SU-DHL-6 (cell line): ENCODE measurements around the gene COG1.

Source experiments
- H2AFZ ChIP-seq: fragments of 200-600 bp; sonication (generic); 2 replicates; pipeline ENCODE4 v1.6.1; 2014; ENCODE audit warnings: low read depth, mild to moderate bottlenecking, moderate library complexity, mixed read lengths, antibody characterized with exemption, low read length; ENCODE audit not compliant: severe bottlenecking
- H3F3A ChIP-seq: fragments of 200-600 bp; shearing (Covaris generic); 2 replicates; pipeline ENCODE4 v1.6.0; 2016; ENCODE audit warnings: antibody characterized with exemption, mild to moderate bottlenecking; ENCODE audit not compliant: insufficient read depth
- H3K27ac ChIP-seq: fragments of 200-600 bp; sonication (generic); 2 replicates; pipeline ENCODE4 v1.5.1; 2016; ENCODE audit warnings: low read depth, mild to moderate bottlenecking, low read length, moderate library complexity, mixed read lengths
- H3K27me3 ChIP-seq: fragments of 200-600 bp; sonication (generic), shearing (Covaris generic); 2 replicates; pipeline ENCODE4 v1.6.0; 2014; ENCODE audit warnings: mild to moderate bottlenecking, low read length
- H3K36me3 ChIP-seq: fragments of 200-600 bp; sonication (generic); 2 replicates; pipeline ENCODE4 v1.6.1; 2014; ENCODE audit warnings: mild to moderate bottlenecking, low read length, mixed read lengths
- H3K4me2 ChIP-seq: fragments of 300-600, 200-600 bp; shearing (Covaris generic), sonication (generic); 2 replicates; pipeline ENCODE4 v1.6.0; 2014; ENCODE audit warnings: low read length, low read depth, mild to moderate bottlenecking; ENCODE audit not compliant: poor library complexity, severe bottlenecking
- H3K4me3 ChIP-seq: fragments of 200-600 bp; sonication (generic); 2 replicates; pipeline ENCODE4 v1.5.1; 2014; ENCODE audit warnings: antibody characterized with exemption, low read length, mild to moderate bottlenecking, mixed read lengths; ENCODE audit not compliant: insufficient read depth, poor library complexity, severe bottlenecking
- H3K79me2 ChIP-seq: fragments of 200-600 bp; sonication (generic); 2 replicates; pipeline ENCODE4 v1.6.1; 2014; ENCODE audit warnings: mild to moderate bottlenecking, low read length, moderate library complexity; ENCODE audit not compliant: insufficient read depth
- H3K9ac ChIP-seq: fragments of 200-600 bp; sonication (generic); 2 replicates; pipeline ENCODE4 v1.7.0; 2014; ENCODE audit warnings: mild to moderate bottlenecking, low read length
- H3K9me2 ChIP-seq: fragments of 200-600 bp; sonication (generic); replicated peaks from 2 replicates; pipeline ENCODE4 v1.6.1; 2014; ENCODE audit warnings: low read length; ENCODE audit not compliant: insufficient read depth
- H3K9me3 ChIP-seq: fragments of 200-600 bp; sonication (generic); 2 replicates; pipeline ENCODE4 v1.6.1; 2014; ENCODE audit warnings: low read length, mixed read lengths; ENCODE audit not compliant: insufficient read depth
- H4K20me1 ChIP-seq: fragments of 200-600 bp; sonication (generic); 2 replicates; pipeline ENCODE4 v1.6.1; 2014; ENCODE audit warnings: low read depth, mild to moderate bottlenecking, antibody characterized with exemption, low read length, moderate library complexity, mixed read lengths
- EZH2phosphoT487 ChIP-seq: fragments of 200-600 bp; sonication (generic), shearing (Covaris generic); conservative IDR thresholded peaks from 2 replicates; pipeline ENCODE4 v1.6.1; 2018; ENCODE audit warnings: mild to moderate bottlenecking, antibody characterized with exemption, low read length, moderate library complexity, mixed read lengths
- TF ChIP-seq, protein P1 (sequence below): fragments of 200-600 bp; sonication (generic); IDR thresholded peaks from one replicate; pipeline ENCODE4 v1.5.1; 2017; ENCODE audit warnings: antibody characterized with exemption, mild to moderate bottlenecking, low read length, moderate library complexity; ENCODE audit not compliant: insufficient read depth, poor library complexity, severe bottlenecking

COG1 gene

DNA sequence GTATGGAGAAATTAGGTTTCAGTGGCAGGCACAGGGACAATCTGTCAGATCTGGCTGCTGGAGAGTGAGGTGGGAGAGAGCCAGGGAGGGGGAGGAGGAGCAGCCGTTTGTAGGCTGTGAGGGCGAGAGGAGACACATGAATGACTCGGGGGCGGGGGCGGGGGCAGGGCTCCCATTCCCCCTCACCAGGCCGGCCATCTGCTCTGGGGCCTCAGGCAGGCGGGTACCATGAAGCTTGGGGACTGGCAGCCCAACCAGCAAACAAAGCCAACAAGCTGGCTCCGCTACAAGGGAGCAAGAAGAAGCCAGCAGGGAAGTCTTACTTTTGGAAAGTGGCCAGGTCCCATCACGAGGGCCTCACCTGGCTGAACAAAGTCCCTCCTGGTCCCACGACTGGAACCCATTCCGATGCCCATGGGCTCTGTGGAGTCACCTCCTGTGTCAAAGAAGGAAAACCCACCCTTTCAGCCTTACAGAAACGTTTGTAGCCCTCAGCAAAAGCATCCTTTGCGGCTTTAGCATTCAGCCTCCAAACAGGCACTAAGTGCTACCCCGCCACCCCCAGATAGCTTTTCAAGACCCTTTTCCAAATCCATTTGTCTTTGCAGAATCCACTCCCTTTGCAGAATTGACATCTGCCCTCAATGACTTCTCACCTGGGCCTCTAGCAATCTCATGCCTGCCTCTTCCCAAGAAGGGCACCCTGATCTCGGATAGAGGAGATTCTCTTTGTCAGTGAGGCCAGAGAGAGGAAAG lies 37.3 kb upstream of the COG1 start:
- Histone ChIP-seq H3K4me2 (peak overlapping the region; percentile 32), H3K9me2 (no peaks in the 10 kb centered on the region), H3K9me3 (no peaks in the 10 kb centered on the region), H2AFZ (peak overlapping the region; percentile 86), H3K9ac (peak overlapping the region; percentile 30; the same call in 1 of the 2 replicates), H3K79me2 (no peaks in the 10 kb centered on the region), H4K20me1 (no peaks in the 10 kb centered on the region), H3K27ac (peak overlapping the region; percentile 80), H3K4me3 (no peak overlapping the region), H3K36me3 (no peaks in the 10 kb centered on the region), H3F3A (peaks cover 16% of the 10 kb centered on the region), H3K27me3 (no peaks in the 10 kb centered on the region)
- TF ChIP-seq, protein P1, sequence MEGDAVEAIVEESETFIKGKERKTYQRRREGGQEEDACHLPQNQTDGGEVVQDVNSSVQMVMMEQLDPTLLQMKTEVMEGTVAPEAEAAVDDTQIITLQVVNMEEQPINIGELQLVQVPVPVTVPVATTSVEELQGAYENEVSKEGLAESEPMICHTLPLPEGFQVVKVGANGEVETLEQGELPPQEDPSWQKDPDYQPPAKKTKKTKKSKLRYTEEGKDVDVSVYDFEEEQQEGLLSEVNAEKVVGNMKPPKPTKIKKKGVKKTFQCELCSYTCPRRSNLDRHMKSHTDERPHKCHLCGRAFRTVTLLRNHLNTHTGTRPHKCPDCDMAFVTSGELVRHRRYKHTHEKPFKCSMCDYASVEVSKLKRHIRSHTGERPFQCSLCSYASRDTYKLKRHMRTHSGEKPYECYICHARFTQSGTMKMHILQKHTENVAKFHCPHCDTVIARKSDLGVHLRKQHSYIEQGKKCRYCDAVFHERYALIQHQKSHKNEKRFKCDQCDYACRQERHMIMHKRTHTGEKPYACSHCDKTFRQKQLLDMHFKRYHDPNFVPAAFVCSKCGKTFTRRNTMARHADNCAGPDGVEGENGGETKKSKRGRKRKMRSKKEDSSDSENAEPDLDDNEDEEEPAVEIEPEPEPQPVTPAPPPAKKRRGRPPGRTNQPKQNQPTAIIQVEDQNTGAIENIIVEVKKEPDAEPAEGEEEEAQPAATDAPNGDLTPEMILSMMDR: no peak
- TF ChIP-seq EZH2phosphoT487: no peak

DNA sequence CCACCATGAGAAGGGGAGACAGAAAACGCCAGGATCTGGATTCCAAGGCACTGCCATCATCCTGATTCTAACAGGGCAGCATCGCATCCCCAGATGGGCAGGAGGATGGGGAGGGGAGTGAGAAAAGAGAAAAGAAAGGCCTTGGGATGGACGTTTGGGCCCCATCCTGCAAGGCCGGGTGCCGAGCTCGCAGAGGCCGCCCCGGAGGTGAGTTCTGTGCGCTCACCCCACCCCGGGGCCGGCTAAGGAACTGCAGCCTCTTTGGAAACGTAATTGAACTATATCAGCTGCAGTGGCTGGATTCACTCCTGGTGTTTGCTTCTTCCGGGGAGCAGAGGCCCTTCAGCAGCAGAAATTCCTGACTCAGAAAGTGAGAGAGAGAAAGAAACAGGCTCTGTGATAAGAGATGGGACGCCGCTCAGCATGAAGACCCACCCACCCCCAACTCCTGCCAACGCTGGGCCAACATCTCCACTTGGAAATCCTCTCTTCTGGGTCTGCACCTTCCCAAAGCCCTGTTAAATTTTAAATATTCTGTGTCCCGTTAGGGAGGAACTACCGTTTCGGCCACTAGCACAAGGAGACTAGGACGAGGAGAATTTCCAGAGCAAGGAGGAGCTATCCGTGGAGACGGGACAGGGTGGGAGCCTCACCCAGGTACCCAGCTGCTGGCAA lies 36.6 kb upstream of the COG1 start:
- H2AFZ ChIP-seq: peak overlapping the region; percentile 86
- H3K9me3 ChIP-seq: no peaks in the 10 kb centered on the region
- H3K79me2 ChIP-seq: no peaks in the 10 kb centered on the region
- H3K36me3 ChIP-seq: no peaks in the 10 kb centered on the region
- H3K27ac ChIP-seq: peak overlapping the region; percentile 80
- H3K27me3 ChIP-seq: no peaks in the 10 kb centered on the region
- peaks cover 16% of the 10 kb centered on the region for H3F3A ChIP-seq
- no peaks in the 10 kb centered on the region for H3K9me2 ChIP-seq
- no peak for TF ChIP-seq EZH2phosphoT487
- TF ChIP-seq, protein P1: peak; percentile 59
- no peaks in the 10 kb centered on the region for H4K20me1 ChIP-seq
- H3K4me2 ChIP-seq: peak overlapping the region; percentile 30
- H3K4me3 ChIP-seq: no peak overlapping the region
- peak overlapping the region; percentile 30; the same call in 1 of the 2 replicates for H3K9ac ChIP-seq

DNA sequence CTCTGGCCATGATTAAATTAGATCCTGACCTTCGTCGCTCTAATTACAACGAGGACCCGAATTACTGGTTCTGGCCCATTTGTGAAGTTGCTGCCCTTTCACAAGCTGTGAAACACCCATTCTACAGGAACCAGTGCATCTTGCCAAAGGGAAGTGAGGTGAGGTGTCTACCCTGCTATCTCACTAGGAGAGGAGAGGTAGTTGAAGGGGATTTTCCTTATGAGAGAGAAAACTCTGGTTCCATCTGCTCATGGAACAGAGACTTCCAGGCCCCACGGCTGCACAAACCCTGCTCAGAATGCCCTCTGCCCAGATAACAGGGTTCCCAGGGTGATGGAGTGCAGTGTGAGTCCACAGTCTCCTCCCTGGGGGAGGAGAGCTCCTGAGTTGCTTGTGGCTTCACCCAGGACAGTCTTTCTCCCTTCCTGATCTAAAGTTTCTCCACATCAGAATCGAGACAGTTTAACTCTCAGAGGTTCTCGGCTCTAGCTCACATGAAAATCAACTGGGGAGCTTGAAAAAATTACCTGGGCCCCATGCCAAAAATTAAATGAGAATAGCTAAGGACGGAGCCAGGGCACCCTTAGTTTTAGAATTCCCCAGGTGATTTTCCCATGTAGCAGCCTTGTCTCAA lies 35.9 kb upstream of the COG1 start:
- H3K4me3 ChIP-seq: no peak overlapping the region
- H3F3A ChIP-seq: peaks cover 16% of the 10 kb centered on the region
- H3K27ac ChIP-seq: no peak overlapping the region
- no peaks in the 10 kb centered on the region for H3K9me3 ChIP-seq
- TF ChIP-seq EZH2phosphoT487: no peak
- TF ChIP-seq, protein P1: no peak
- H3K27me3 ChIP-seq: no peaks in the 10 kb centered on the region
- H3K9ac ChIP-seq: no peak overlapping the region
- H2AFZ ChIP-seq: no peak overlapping the region
- no peaks in the 10 kb centered on the region for H3K79me2 ChIP-seq
- H4K20me1 ChIP-seq: no peaks in the 10 kb centered on the region
- no peaks in the 10 kb centered on the region for H3K9me2 ChIP-seq
- no peaks in the 10 kb centered on the region for H3K36me3 ChIP-seq
- no peak overlapping the region for H3K4me2 ChIP-seq
